ENCODE measurements around the gene PTH1R.

- TF ChIP-seq ZNF274 (IDR thresholded peaks at IDR 0.05; ENCODE audit: low read depth, low read length): no peak
- TF ChIP-seq TCF7L2 (IDR thresholded peaks at IDR 0.05; ENCODE audit: borderline replicate concordance, extremely low read depth, insufficient read depth, insufficient read length): no peak
- no peak for TF ChIP-seq CTCF (IDR thresholded peaks at IDR 0.05 in 2 of 3, conservative IDR thresholded peaks at IDR 0.05 in 1 of 3; ENCODE audit: borderline replicate concordance in 1 of 3, insufficient read depth in 1 of 3, low read depth in 2 of 3, low read length in 2 of 3)
- no peak for TF ChIP-seq YY1 (IDR thresholded peaks at IDR 0.05; ENCODE audit: extremely low read depth, insufficient replicate concordance, low read depth, low read length)
- no peak for TF ChIP-seq POLR2AphosphoS5 (IDR thresholded peaks at IDR 0.05; ENCODE audit: low read depth, low read length)
- TF ChIP-seq FOSL1 (IDR thresholded peaks at IDR 0.05; ENCODE audit: low read depth): no peak
- no peak for TF ChIP-seq POLR2A (IDR thresholded peaks at IDR 0.05; ENCODE audit: borderline replicate concordance, extremely low read depth, insufficient read depth, insufficient read length)
- no peak for TF ChIP-seq EGR1 (IDR thresholded peaks at IDR 0.05; ENCODE audit: low read depth)
- TF ChIP-seq, protein P1, sequence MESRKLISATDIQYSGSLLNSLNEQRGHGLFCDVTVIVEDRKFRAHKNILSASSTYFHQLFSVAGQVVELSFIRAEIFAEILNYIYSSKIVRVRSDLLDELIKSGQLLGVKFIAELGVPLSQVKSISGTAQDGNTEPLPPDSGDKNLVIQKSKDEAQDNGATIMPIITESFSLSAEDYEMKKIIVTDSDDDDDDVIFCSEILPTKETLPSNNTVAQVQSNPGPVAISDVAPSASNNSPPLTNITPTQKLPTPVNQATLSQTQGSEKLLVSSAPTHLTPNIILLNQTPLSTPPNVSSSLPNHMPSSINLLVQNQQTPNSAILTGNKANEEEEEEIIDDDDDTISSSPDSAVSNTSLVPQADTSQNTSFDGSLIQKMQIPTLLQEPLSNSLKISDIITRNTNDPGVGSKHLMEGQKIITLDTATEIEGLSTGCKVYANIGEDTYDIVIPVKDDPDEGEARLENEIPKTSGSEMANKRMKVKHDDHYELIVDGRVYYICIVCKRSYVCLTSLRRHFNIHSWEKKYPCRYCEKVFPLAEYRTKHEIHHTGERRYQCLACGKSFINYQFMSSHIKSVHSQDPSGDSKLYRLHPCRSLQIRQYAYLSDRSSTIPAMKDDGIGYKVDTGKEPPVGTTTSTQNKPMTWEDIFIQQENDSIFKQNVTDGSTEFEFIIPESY (IDR thresholded peaks at IDR 0.05; ENCODE audit: extremely low read depth, insufficient replicate concordance, low read length): no peak
- TF ChIP-seq SP1 (IDR thresholded peaks at IDR 0.05; ENCODE audit: low read depth): no peak
- TF ChIP-seq ZFX (IDR thresholded peaks at IDR 0.05): no peak
- no peak for TF ChIP-seq EZH2phosphoT487 (IDR thresholded peaks at IDR 0.05; ENCODE audit: borderline replicate concordance)
Observed at GRCh38 chr3:46929324-46929723, 51.8 kb downstream of the PTH1R start.

Measured in HCT116 (cell line).